Bronchial epithelial cell (primary cell): ENCODE results near the gene SPPL3. TPM values are rescaled to one million over a fixed set of nuclear protein-coding genes. Genes with fewer than 3 reads are reported as not detected.

ENCODE experiments used
- DNase-seq: peaks from one replicate; pipeline ENCODE4 v3.0.0-alpha.2; 2010; ENCODE audit warnings: low read depth
- FAIRE-seq: peaks from 2 replicates; lab custom pipeline; 2011; peaks lifted over from hg19 to GRCh38; lab: Jason Lieb, UNC
- H3K27me3 ChIP-seq: 2 replicates; pipeline ENCODE4 v1.5.1; 2011; ENCODE audit warnings: low read length; ENCODE audit not compliant: control insufficient read depth, insufficient read depth
- H3K36me3 ChIP-seq: 2 replicates; pipeline ENCODE4 v1.5.1; 2011; ENCODE audit warnings: low read length; ENCODE audit not compliant: control insufficient read depth, insufficient read depth
- H3K4me3 ChIP-seq: 2 replicates; pipeline ENCODE4 v1.5.1; 2011; ENCODE audit warnings: mild to moderate bottlenecking, low read depth, low read length, control low read depth
- total RNA-seq: library from RNA; depleted of rRNA; stranded (reverse); fragments of >200 nt; gene quantifications from 2 replicates; pipeline ENCODE4 v1.2.1, GENCODE V29; 2014
- TF ChIP-seq, protein P1 (sequence below): IDR thresholded peaks from 2 replicates; pipeline ENCODE4 v1.5.1; 2011; ENCODE audit warnings: mild to moderate bottlenecking, moderate library complexity, low read length, control low read depth, inconsistent platforms; ENCODE audit not compliant: insufficient read depth, severe bottlenecking

Gene SPPL3
- total RNA-seq, 1 donor from 2014 or later: 4.2 TPM

DNA sequence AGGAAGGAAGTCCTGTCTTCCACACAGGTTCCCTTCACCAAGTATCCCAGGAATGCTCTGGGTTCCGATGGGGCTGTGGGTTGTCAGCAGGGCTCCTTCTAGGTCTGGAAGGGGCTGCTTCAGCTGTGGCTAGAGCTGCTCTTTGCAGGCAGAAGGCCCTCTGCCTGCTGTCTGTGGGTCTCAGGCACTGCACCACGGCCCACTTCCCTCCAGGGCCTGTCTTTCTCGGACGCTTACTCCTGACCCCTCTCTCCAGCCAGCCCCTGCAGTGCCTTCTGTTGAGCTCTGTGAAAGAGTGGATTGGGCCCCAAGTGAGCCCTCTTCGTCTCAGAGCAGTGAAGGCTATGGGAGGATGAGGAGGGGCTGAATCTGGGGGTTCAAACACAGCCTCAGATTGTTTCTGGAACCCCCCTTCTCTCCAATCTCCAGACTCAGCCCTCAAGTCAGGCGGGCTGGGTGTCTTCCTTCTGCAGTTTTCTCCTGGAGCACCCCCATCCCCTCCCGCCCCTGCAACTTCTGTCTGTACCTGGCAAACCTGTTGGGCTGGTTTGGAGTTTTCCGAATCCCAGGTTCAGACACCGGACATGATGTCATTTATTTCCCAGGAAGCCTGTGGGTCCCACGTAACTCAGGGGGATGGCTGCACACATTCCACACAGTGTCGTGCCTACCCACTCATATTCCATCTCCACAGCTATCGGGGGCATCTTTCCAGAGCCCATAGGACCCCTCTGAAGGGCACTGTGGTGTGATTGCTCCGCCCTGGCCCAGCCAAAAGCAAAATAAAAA is 24.9 kb upstream of the SPPL3 start:
- TF ChIP-seq, protein P1, sequence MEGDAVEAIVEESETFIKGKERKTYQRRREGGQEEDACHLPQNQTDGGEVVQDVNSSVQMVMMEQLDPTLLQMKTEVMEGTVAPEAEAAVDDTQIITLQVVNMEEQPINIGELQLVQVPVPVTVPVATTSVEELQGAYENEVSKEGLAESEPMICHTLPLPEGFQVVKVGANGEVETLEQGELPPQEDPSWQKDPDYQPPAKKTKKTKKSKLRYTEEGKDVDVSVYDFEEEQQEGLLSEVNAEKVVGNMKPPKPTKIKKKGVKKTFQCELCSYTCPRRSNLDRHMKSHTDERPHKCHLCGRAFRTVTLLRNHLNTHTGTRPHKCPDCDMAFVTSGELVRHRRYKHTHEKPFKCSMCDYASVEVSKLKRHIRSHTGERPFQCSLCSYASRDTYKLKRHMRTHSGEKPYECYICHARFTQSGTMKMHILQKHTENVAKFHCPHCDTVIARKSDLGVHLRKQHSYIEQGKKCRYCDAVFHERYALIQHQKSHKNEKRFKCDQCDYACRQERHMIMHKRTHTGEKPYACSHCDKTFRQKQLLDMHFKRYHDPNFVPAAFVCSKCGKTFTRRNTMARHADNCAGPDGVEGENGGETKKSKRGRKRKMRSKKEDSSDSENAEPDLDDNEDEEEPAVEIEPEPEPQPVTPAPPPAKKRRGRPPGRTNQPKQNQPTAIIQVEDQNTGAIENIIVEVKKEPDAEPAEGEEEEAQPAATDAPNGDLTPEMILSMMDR: no peak
- FAIRE-seq (no peak), DNase-seq (peak; percentile 91)
- H3K4me3 ChIP-seq: no peak overlapping the region
- no peaks in the 10 kb centered on the region for H3K27me3 ChIP-seq
- no peaks in the 10 kb centered on the region for H3K36me3 ChIP-seq

DNA sequence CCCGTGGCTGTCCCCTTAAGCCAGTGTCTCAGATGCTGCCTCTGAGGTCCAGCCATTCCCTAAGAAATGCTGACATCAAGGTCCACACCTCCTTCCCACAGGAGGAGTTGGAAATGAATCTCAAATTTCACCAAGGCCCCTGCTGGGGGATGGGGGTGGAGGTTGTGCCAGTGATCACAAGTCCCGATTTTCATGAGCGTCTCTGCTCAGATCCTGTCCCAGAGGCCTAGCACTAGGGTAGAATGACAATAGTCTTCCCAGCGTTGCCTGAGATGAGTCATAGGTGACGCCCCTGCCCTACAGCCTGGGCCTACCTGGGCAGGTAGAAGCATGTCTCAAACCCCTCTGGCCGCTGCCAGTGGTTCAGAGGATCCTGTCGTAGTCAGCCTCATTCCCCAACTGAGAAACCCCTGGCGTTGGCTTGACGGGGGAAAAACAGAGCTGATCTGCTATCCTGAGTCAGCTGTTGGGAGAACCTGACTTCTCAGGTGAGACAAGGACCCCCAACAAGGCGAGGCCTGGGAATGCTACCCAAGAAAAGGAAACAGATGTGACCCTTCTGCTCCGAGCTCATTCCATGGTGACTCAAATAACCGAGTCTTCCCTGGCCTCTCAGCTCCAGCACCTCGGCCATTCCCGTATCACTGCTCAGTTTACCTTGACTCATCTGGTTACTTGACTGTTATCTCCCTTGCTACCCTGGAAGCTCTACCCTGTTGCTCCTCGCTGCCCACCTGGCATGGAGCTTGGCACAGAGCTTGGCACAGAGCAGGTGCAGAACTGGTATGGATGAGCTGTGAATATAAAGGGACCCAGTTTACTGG is 21.8 kb upstream of the SPPL3 start:
- Histone ChIP-seq H3K36me3 (no peaks in the 10 kb centered on the region), H3K4me3 (peak overlapping the region; percentile 18), H3K27me3 (no peaks in the 10 kb centered on the region)
- FAIRE-seq: peak; percentile 99
- TF ChIP-seq, protein P1: no peak
- peak; percentile 97 for DNase-seq

DNA sequence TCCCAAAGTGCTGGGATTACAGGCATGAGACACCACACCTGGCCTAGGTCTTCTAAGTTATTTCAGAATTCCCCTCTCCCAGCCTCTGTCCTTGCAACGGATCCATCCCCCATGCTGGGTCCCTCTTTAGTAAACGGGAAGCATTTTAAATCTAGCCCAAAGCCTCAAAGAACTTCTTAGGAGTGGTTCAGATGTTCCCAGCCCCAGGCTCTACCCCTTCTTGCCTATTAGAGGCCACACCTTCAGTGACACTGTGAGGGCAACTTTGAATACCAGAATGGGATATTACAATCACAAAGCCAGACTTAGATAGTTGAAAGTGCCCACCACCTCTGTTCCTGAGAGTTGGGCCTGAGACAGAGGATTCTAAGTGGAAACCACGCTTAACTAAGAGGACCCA is 18.1 kb upstream of the SPPL3 start:
- no peaks in the 10 kb centered on the region for H3K27me3 ChIP-seq
- FAIRE-seq (no peak), DNase-seq (no peak)
- TF ChIP-seq, protein P1: no peak
- no peak overlapping the region for H3K4me3 ChIP-seq
- H3K36me3 ChIP-seq: no peaks in the 10 kb centered on the region

GRCh38 chr12:120921637-120922036 is 17.5 kb upstream of the SPPL3 start:
- FAIRE-seq: no peak
- Histone ChIP-seq H3K36me3 (no peaks in the 10 kb centered on the region), H3K27me3 (no peaks in the 10 kb centered on the region), H3K4me3 (no peak overlapping the region)
- no peak for DNase-seq
- TF ChIP-seq, protein P1: no peak

DNA sequence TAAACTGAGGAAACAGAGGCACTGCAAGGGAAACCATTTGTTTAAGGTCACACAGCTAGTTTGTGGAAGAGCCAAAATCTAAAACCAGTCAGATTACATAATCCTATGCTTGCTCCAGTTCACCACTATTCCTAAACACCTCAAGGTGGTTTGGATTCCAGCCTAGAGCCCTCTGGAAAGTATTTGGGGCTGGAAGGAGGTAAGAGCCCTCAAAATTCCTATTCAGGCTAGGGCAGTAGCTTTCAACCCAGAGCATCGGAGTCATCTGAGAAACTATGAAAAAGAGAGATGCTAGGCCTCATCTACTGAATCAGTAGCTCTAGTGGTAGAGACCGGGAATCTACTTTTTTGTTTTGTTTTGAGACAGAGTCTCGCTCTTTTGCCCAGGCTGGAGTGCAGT is 16.0 kb upstream of the SPPL3 start:
- DNase-seq: no peak
- TF ChIP-seq, protein P1: no peak
- no peaks in the 10 kb centered on the region for H3K36me3 ChIP-seq
- H3K27me3 ChIP-seq: no peaks in the 10 kb centered on the region
- no peak overlapping the region for H3K4me3 ChIP-seq
- no peak for FAIRE-seq
